Measurements from ENCODE around the gene CNTNAP4. TPM values are rescaled to one million over a fixed set of nuclear protein-coding genes. Genes with fewer than 3 reads are reported as not detected.

CNTNAP4 gene
- total RNA-seq, 1 experiment from 2014 or later, result not detected

- no peak overlapping the region for H3K27ac Mint-ChIP-seq
- H3K27me3 Mint-ChIP-seq (ENCODE audit: low read depth), result peaks cover 20% of the 10 kb centered on the region
- ChIA-PET CTCF (interaction anchor here (2.7 kb wide), 1 partner anchor 13 kb away, joined by 8 read pairs; no protein-coding TSS in a partner anchor), POLR2A (no interaction called here)
- DNase-seq (ENCODE audit: low spot score), result no peak
- H3K36me3 Mint-ChIP-seq, result 0 out of 2 replicates have a peak, but pooled peaks cover 3% of the 10 kb centered on the region
- H3K9me3 Mint-ChIP-seq, result peaks cover 33% of the 10 kb centered on the region
- ATAC-seq, result no peak
- no peaks in the 10 kb centered on the region for H3K4me1 Mint-ChIP-seq
- TF ChIP-seq ELF4 (CRISPR knock-in tag; IDR thresholded peaks at IDR 0.05; ENCODE audit: low read depth), result no peak
- TF ChIP-seq, protein P1, sequence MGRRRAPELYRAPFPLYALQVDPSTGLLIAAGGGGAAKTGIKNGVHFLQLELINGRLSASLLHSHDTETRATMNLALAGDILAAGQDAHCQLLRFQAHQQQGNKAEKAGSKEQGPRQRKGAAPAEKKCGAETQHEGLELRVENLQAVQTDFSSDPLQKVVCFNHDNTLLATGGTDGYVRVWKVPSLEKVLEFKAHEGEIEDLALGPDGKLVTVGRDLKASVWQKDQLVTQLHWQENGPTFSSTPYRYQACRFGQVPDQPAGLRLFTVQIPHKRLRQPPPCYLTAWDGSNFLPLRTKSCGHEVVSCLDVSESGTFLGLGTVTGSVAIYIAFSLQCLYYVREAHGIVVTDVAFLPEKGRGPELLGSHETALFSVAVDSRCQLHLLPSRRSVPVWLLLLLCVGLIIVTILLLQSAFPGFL (CRISPR knock-in tag; IDR thresholded peaks at IDR 0.05; ENCODE audit: borderline replicate concordance), result no peak
- TF ChIP-seq, protein P2, sequence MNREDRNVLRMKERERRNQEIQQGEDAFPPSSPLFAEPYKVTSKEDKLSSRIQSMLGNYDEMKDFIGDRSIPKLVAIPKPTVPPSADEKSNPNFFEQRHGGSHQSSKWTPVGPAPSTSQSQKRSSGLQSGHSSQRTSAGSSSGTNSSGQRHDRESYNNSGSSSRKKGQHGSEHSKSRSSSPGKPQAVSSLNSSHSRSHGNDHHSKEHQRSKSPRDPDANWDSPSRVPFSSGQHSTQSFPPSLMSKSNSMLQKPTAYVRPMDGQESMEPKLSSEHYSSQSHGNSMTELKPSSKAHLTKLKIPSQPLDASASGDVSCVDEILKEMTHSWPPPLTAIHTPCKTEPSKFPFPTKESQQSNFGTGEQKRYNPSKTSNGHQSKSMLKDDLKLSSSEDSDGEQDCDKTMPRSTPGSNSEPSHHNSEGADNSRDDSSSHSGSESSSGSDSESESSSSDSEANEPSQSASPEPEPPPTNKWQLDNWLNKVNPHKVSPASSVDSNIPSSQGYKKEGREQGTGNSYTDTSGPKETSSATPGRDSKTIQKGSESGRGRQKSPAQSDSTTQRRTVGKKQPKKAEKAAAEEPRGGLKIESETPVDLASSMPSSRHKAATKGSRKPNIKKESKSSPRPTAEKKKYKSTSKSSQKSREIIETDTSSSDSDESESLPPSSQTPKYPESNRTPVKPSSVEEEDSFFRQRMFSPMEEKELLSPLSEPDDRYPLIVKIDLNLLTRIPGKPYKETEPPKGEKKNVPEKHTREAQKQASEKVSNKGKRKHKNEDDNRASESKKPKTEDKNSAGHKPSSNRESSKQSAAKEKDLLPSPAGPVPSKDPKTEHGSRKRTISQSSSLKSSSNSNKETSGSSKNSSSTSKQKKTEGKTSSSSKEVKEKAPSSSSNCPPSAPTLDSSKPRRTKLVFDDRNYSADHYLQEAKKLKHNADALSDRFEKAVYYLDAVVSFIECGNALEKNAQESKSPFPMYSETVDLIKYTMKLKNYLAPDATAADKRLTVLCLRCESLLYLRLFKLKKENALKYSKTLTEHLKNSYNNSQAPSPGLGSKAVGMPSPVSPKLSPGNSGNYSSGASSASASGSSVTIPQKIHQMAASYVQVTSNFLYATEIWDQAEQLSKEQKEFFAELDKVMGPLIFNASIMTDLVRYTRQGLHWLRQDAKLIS (CRISPR knock-in tag; IDR thresholded peaks at IDR 0.05; ENCODE audit: borderline replicate concordance), result no peak
- no peak for TF ChIP-seq ATF1 (CRISPR knock-in tag; IDR thresholded peaks at IDR 0.05)
- no peak for TF ChIP-seq JAZF1 (CRISPR knock-in tag; IDR thresholded peaks at IDR 0.05)
- no peak for TF ChIP-seq PRDM15 (CRISPR knock-in tag; IDR thresholded peaks at IDR 0.05)
- TF ChIP-seq GRHL2 (CRISPR knock-in tag; IDR thresholded peaks at IDR 0.05; ENCODE audit: insufficient replicate concordance, severe bottlenecking), result no peak
- no peak for TF ChIP-seq MYBL2 (CRISPR knock-in tag; IDR thresholded peaks at IDR 0.05)
- no peak for TF ChIP-seq ATF2 (CRISPR knock-in tag; IDR thresholded peaks at IDR 0.05; ENCODE audit: borderline replicate concordance, low read depth)
- TF ChIP-seq, protein P3, sequence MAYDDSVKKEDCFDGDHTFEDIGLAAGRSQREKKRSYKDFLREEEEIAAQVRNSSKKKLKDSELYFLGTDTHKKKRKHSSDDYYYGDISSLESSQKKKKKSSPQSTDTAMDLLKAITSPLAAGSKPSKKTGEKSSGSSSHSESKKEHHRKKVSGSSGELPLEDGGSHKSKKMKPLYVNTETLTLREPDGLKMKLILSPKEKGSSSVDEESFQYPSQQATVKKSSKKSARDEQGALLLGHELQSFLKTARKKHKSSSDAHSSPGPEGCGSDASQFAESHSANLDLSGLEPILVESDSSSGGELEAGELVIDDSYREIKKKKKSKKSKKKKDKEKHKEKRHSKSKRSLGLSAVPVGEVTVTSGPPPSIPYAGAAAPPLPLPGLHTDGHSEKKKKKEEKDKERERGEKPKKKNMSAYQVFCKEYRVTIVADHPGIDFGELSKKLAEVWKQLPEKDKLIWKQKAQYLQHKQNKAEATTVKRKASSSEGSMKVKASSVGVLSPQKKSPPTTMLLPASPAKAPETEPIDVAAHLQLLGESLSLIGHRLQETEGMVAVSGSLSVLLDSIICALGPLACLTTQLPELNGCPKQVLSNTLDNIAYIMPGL (CRISPR knock-in tag; IDR thresholded peaks at IDR 0.05), result no peak
- no peak for TF ChIP-seq ESRRA (CRISPR knock-in tag; IDR thresholded peaks at IDR 0.05; ENCODE audit: borderline replicate concordance)
- TF ChIP-seq TCF7 (CRISPR knock-in tag; IDR thresholded peaks at IDR 0.05; ENCODE audit: low read depth), result no peak
- H3K4me3 Mint-ChIP-seq, result no peak overlapping the region
Measured at GRCh38 chr16:76278086-76278485, 885 bp downstream of the CNTNAP4 start.

GRCh38 chr16:76278980-76279379 is 1.8 kb downstream of the CNTNAP4 start:
- POLR2A ChIA-PET, result no interaction called here
- ATAC-seq (peak; percentile 59; the same call in 1 of the 2 replicates), DNase-seq (ENCODE audit: low spot score) (no peak)
- H3K36me3 Mint-ChIP-seq, result peaks cover 7% of the 10 kb centered on the region; the same call in 1 of the 2 replicates
- CTCF ChIA-PET, result interaction anchor here (0.6 to 1.0 kb wide), 3 partner anchors 29 to 892 kb away, joined by 3 to 7 read pairs (median 4); no protein-coding TSS in a partner anchor
- no peaks in the 10 kb centered on the region for H3K4me1 Mint-ChIP-seq
- no peak overlapping the region for H3K27ac Mint-ChIP-seq
- no peak overlapping the region for H3K4me3 Mint-ChIP-seq
- H3K27me3 Mint-ChIP-seq (ENCODE audit: low read depth), result peaks cover 20% of the 10 kb centered on the region
- H3K9me3 Mint-ChIP-seq, result peaks cover 33% of the 10 kb centered on the region
- no peak for TF ChIP-seq E2F5 (CRISPR knock-in tag; IDR thresholded peaks at IDR 0.05)
- no peak for TF ChIP-seq ZMAT4 (CRISPR knock-in tag; IDR thresholded peaks at IDR 0.05)
- TF ChIP-seq, protein P2 (CRISPR knock-in tag; IDR thresholded peaks at IDR 0.05; ENCODE audit: borderline replicate concordance), result no peak

Data from WTC11 (cell line).